UCSD-AML1 (cell line): ENCODE data around the gene PPP2R3A.

Experiments used
- DNase-seq: peaks from one replicate; lab custom pipeline; 2025; ENCODE audit not compliant: unreplicated experiment; lab: John Stamatoyannopoulos, UW

Gene PPP2R3A

DNA sequence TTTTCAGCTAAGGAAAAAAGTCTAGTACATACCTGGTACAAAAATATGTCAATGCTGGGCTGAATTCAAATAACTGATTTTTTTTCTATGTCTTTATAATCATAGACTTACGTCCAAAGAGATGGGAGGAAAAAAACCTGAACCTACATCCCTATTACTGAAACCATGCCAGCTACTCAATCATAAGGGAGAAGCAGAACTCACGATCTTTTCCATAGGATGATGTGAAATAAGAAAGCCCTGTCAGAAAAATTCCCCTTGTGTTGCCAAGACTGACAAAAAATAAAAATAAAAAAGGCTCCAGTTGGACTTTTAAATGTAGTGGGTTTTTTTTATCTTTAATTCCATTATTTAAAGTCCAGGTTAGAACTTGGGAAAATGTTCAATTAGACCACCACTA is 227.3 kb downstream of the PPP2R3A start:
- no peak for DNase-seq

DNA sequence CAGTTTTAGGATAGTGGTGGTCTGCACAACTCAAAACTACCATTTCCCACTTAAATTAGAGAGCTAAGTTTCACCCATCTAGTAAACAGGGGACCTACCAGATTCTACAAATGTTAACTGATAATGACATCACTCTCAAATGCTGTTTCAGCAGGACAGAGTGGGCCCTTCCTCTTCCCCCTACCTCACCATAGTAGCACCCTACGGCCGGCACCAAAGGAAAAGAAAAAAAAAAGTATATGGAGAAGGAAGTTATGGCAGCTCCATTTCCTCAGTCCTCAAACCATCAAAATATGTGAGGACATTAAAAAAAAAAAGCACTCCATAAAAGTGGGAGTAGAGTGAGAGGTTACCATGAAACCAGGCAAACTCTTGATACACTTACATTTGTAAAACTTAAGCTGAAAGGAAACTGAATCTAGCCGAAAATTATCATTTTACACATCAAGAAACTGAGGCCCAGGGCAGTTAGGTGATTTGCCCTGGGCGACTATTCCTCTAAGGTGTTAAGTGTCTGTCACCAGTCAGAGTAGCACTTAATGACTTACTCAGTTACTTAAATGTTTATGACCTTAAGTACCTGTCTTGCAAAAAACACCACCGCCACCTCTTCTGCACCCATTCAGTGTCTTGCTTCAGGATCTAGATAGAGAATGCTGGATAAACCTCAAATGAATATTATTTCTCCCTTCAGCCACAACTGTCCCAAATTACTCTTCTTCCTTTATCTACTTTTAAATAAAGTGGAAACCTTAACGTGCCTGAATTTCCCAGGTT is 227.9 kb downstream of the PPP2R3A start:
- no peak for DNase-seq

DNA sequence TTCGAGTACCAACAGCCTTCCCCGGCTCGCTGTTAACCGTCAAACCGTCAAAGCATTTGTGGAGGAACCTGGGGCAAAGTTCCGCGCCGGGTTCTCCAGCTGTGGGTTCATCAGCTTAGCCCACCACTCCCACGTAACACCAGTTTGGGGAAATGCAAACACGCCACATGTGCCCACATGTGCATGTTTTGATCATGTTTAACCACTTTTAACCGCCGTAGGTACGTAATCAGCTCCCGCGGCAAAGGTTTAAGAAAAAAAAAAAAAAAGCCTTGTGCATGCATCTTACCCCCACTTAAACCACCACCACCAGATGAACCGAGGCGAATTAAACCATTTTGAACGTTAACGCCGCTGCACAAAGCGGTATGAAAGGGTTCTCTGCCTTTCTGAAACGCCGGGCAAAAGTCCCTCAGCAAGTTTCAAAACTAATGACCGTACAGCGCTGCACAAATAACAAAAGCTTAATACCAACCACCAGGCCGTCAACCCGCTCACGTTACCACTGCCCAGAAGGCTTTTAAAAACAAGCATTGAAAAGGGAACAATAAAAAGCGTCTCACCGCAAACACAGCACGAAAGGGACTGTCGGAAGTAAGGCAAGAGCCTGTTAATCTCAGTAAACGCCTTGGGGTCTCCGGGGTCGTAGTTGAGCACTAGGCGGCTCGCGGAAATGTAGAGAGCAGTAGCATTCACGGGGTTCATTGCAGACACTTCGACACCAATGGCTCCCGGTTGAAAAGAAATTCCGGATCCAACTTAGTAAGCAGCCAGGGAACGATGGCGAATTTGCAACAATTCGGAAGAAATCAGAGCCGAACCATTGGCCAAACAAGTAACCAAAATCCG is 229.1 kb downstream of the PPP2R3A start:
- peak; percentile 40 for DNase-seq

DNA sequence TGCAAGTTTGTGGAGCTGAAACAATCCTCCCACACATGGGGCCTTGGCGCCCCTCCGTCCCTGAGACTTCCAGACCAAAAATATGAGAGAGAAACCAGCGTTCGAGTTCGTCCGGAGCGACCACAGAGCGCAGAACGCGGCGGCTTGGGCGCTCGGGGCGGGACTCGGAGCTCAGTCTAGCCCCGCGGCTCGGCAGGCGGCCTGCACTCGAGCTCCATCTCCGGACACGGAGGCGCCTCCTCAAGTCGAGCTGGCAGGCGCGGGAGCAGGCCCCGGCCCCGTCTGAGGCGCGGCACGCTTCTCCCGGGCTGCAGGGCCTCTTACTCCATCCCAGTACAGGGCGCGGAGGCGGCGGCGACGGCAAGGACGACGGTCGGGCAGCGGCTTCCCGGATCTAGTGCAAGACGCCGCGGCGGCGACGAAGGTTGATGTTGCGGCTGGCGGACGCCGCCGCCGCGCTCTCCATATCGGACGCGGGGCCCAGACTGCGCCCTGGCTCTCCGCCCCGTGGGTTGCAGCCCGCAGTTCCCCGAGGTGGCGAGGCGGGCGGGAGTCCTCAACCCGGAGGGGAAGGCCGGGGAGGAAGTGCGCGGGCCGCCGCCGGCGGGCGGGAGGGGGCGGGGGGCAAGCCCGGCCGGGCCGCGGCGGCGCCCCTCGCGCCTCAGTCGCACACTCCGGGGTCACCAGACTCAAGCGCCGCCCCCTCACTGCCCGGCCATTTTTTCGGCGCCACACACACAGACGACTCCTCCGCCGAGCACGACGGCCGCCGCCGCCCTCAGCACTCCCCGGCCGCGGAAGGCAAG is 229.9 kb downstream of the PPP2R3A start:
- DNase-seq = peak; percentile 89

DNA sequence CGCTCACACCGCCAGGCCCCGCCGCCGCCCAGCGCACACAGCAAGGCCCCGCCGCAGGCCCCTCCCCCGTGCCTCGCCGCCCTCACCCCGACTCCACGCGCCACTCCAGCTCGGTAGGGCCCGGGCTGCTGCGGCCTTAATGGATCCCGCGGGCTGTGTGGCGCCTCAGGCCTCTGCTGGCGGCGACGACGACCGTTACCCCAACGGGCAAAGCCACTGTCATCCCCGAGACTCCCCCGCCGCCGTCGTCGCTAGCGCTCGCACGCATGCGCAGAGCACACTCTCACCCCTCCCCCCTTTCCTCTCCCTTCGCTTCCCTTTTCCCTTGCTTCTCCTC is 230.5 kb downstream of the PPP2R3A start, which contains the start of gene MSL2:
Gene MSL2, minus strand, starts transcription at position 272 of the 337 bp plus-strand sequence. CDS start 1,222 bp downstream, outside the sequence.
- DNase-seq = no peak

DNA sequence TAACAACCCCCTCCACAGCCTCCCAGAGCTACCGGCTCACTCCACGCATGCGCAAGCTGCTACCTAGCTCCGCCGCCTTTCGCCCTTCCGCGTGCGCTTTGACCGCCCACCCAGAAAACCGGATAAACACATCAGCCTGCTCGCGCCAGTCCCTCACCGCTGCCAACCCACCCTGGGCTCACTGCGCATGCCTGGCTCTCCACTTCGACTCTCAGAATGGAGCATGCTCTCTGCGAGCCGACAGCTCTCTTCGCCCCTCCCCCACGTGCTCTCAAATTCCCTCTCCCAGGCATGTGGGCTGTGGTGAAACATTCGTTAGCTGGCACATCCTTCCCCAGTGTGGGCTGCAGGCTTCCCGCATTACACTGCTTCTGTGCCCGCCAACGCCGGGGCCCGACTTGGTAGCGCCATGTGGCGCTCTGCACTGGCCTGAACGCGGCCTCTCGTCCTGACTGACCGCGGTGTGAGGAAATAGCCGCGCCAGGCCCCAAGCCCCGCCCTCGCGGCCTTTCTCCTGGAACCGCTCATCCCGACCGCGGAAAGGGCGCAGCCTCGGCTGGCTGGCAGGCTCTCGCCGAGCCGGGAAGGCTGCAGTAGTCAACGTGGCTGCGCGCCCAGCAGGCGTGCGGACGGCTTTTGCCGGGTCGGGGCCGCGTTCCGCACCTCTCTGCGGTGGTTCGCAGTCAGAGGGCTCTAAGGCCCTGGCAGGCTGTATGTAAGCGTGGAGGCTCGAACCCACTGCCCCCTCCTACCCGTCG is 231.1 kb downstream of the PPP2R3A start:
- peak; percentile 100 for DNase-seq

DNA sequence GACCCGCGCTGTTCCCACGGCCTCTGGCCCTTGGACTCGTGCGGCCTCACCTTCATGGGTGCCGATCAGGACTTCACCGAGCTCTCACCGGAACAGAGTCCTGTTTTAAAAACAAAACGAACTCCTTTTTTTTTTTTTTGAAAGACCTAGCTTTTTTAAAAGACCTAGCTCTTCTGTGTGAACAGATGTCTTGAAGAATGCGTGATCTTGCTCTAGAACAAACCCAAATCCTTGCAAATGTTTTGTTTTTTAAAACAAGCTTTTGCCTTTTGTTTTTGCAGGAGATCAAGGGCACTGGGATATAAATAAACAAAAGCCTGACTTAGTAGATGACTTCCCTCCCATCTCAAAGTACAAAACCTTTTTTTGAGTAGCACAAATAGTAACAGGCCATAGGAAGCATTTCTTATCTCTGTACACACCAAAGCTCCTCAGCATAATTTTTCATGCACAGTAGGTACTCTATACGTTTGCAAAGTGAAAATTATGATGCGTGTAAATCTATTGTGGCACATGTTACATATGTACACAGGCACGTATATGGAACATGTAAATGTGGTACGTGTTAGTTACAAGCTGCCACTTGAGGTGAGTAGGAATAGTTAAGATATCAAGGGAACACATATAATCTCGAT is 231.7 kb downstream of the PPP2R3A start:
- DNase-seq = no peak
